HG03558 (cell line): Measurements from ENCODE around the gene PPFIBP1.

Source experiments
- ATAC-seq: cut with Tn5 transposase; IDR thresholded peaks from one replicate; pipeline ENCODE4 v1.9.1; 2021; ENCODE audit warnings: moderate number of reproducible peaks; ENCODE audit not compliant: unreplicated experiment; ENCODE audit errors: extremely low read depth

PPFIBP1 gene

GRCh38 chr12:27523642-27524493, at the start of gene PPFIBP1:
TSS of gene PPFIBP1 (plus strand) at chr12:27524206. CDS start at chr12:27633397, 109,191 bp downstream.
- peak; percentile 86 for ATAC-seq

- no peak for ATAC-seq
Measured at GRCh38 chr12:27474344-27474743, 49.7 kb upstream of the PPFIBP1 start.

- no peak for ATAC-seq
Measured at GRCh38 chr12:27477049-27477448, 47.0 kb upstream of the PPFIBP1 start.

- no peak for ATAC-seq
Measured at GRCh38 chr12:27478949-27479348, 45.1 kb upstream of the PPFIBP1 start.

- no peak for ATAC-seq
Measured at GRCh38 chr12:27480016-27480415, 44.0 kb upstream of the PPFIBP1 start.

- ATAC-seq, result no peak
Measured at GRCh38 chr12:27486961-27487360, 37.0 kb upstream of the PPFIBP1 start.

GRCh38 chr12:27488479-27488878, 35.5 kb upstream of the PPFIBP1 start:
- ATAC-seq, result no peak

- ATAC-seq, result no peak
Measured at GRCh38 chr12:27491226-27491625, 32.8 kb upstream of the PPFIBP1 start.

GRCh38 chr12:27493260-27493940, 30.6 kb upstream of the PPFIBP1 start:
- ATAC-seq, result no peak

- ATAC-seq, result no peak
Measured at GRCh38 chr12:27497446-27497845, 26.6 kb upstream of the PPFIBP1 start.

GRCh38 chr12:27498149-27498548, 25.9 kb upstream of the PPFIBP1 start:
- ATAC-seq, result peak; percentile 90

GRCh38 chr12:27498761-27499160, 25.2 kb upstream of the PPFIBP1 start:
- no peak for ATAC-seq

- no peak for ATAC-seq
Measured at GRCh38 chr12:27499377-27499776, 24.6 kb upstream of the PPFIBP1 start.

GRCh38 chr12:27500546-27500945, 23.5 kb upstream of the PPFIBP1 start:
- ATAC-seq, result no peak

- ATAC-seq, result no peak
Measured at GRCh38 chr12:27502021-27502435, 22.0 kb upstream of the PPFIBP1 start.

- ATAC-seq, result no peak
Measured at GRCh38 chr12:27504507-27504906, 19.5 kb upstream of the PPFIBP1 start.

GRCh38 chr12:27505109-27505508, 18.9 kb upstream of the PPFIBP1 start:
- no peak for ATAC-seq

GRCh38 chr12:27505761-27506160, 18.2 kb upstream of the PPFIBP1 start:
- ATAC-seq, result no peak

- no peak for ATAC-seq
Measured at GRCh38 chr12:27506645-27507189, 17.3 kb upstream of the PPFIBP1 start.

- ATAC-seq, result no peak
Measured at GRCh38 chr12:27508736-27509431, 15.1 kb upstream of the PPFIBP1 start.
